Measurements from ENCODE around the gene MICOS13. TPM values are rescaled to one million over a fixed set of nuclear protein-coding genes. Genes with fewer than 3 reads are reported as not detected.

Gene MICOS13
- polyA plus RNA-seq, 1 of the 3 experiments (the other 2 are of a cell fraction), result 112 TPM

DNA sequence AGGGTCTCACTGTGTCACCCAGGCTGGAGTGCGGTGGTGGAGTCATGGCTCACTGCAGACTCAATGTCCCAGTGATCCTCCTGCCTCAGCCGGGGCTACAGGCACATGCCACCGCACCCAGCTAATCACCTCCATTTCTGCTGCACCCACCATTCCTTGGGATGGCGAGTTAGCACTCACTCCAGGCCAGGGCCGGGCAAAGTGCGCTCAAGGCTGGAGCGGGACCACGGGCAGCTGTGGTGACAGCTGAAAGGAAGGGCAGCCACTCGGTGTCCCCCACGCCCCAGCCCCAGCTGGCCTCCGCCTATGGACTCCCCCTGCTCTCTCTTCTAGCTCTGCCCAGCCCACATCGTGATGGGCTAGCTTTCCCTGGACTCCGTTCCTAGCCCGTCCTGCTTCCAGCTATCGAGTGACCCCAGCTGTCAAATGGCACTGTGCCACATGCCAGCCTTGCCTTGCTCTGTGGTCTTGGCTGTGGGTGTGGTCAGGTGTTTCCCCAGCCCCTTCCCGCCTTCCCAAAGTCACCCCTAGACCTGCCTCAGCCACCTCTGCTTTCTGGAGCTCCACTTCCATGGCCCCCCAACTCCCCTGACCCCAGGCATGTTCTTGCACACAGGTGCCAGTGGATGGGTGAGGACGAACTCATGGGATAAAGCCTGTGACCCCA is 4.1 kb downstream of the MICOS13 start:
- Histone ChIP-seq H3K4me2 (no peak overlapping the region), H3K27me3 (ENCODE audit: insufficient read depth) (no peaks in the 10 kb centered on the region), H3K79me2 (ENCODE audit: insufficient read depth) (peaks cover 14% of the 10 kb centered on the region), H3K4me1 (ENCODE audit: control insufficient read depth in 1 of 2, insufficient read depth in 2 of 2, low read depth in 1 of 2, low read length in 1 of 2) (peaks cover 4 to 10% of the 10 kb centered on the region in 2 experiments; a peak in 1 of 4 replicates), H3K9me3 (no peaks in the 10 kb centered on the region), H3K27ac (ENCODE audit: low read depth in 2 of 2, low read length in 1 of 2) (no peak overlapping the region), H3K9ac (no peak overlapping the region), H3K36me3 (replicated peaks in 1 of 2; ENCODE audit: control insufficient read depth in 1 of 2, insufficient read depth in 2 of 2, low read length in 1 of 2) (no peaks in the 10 kb centered on the region), H4K20me1 (ENCODE audit: insufficient read depth) (no peaks in the 10 kb centered on the region), H3F3A (replicated peaks; ENCODE audit: insufficient read depth) (peaks cover 2% of the 10 kb centered on the region), H2AFZ (ENCODE audit: low read depth) (no peak overlapping the region), H3K9me2 (no peaks in the 10 kb centered on the region), H3K4me3 (ENCODE audit: low read depth in 2 of 2, low read length in 1 of 2) (no peak overlapping the region)
- POLR2A ChIA-PET, result interaction anchor here (0.6 to 1.4 kb wide), 3 partner anchors 14 to 927 kb away, joined by 3 to 8 read pairs (median 3); partner anchors contain the start of genes RPL36, SAFB and SAFB2
- CTCF ChIA-PET, result interaction anchor here (0.7 to 2.4 kb wide), 3 partner anchors 10 to 624 kb away, joined by 3 to 9 read pairs (median 6); partner anchors contain the start of gene RPL36
- DNase-seq, result no peak
- TF ChIP-seq ELF1 (IDR thresholded peaks at IDR 0.05), result no peak
- TF ChIP-seq, protein P1, sequence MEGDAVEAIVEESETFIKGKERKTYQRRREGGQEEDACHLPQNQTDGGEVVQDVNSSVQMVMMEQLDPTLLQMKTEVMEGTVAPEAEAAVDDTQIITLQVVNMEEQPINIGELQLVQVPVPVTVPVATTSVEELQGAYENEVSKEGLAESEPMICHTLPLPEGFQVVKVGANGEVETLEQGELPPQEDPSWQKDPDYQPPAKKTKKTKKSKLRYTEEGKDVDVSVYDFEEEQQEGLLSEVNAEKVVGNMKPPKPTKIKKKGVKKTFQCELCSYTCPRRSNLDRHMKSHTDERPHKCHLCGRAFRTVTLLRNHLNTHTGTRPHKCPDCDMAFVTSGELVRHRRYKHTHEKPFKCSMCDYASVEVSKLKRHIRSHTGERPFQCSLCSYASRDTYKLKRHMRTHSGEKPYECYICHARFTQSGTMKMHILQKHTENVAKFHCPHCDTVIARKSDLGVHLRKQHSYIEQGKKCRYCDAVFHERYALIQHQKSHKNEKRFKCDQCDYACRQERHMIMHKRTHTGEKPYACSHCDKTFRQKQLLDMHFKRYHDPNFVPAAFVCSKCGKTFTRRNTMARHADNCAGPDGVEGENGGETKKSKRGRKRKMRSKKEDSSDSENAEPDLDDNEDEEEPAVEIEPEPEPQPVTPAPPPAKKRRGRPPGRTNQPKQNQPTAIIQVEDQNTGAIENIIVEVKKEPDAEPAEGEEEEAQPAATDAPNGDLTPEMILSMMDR (IDR thresholded peaks at IDR 0.05), result no peak
- TF ChIP-seq, protein P2, sequence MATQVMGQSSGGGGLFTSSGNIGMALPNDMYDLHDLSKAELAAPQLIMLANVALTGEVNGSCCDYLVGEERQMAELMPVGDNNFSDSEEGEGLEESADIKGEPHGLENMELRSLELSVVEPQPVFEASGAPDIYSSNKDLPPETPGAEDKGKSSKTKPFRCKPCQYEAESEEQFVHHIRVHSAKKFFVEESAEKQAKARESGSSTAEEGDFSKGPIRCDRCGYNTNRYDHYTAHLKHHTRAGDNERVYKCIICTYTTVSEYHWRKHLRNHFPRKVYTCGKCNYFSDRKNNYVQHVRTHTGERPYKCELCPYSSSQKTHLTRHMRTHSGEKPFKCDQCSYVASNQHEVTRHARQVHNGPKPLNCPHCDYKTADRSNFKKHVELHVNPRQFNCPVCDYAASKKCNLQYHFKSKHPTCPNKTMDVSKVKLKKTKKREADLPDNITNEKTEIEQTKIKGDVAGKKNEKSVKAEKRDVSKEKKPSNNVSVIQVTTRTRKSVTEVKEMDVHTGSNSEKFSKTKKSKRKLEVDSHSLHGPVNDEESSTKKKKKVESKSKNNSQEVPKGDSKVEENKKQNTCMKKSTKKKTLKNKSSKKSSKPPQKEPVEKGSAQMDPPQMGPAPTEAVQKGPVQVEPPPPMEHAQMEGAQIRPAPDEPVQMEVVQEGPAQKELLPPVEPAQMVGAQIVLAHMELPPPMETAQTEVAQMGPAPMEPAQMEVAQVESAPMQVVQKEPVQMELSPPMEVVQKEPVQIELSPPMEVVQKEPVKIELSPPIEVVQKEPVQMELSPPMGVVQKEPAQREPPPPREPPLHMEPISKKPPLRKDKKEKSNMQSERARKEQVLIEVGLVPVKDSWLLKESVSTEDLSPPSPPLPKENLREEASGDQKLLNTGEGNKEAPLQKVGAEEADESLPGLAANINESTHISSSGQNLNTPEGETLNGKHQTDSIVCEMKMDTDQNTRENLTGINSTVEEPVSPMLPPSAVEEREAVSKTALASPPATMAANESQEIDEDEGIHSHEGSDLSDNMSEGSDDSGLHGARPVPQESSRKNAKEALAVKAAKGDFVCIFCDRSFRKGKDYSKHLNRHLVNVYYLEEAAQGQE (IDR thresholded peaks at IDR 0.05; ENCODE audit: low read depth, low read length), result no peak
- TF ChIP-seq, protein P3, sequence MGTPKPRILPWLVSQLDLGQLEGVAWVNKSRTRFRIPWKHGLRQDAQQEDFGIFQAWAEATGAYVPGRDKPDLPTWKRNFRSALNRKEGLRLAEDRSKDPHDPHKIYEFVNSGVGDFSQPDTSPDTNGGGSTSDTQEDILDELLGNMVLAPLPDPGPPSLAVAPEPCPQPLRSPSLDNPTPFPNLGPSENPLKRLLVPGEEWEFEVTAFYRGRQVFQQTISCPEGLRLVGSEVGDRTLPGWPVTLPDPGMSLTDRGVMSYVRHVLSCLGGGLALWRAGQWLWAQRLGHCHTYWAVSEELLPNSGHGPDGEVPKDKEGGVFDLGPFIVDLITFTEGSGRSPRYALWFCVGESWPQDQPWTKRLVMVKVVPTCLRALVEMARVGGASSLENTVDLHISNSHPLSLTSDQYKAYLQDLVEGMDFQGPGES (IDR thresholded peaks at IDR 0.05; ENCODE audit: low read depth, low read length), result no peak
- no peak for TF ChIP-seq GATA2 (CRISPR knock-in tag; IDR thresholded peaks at IDR 0.05)
- no peak for TF ChIP-seq YY1 (IDR thresholded peaks at IDR 0.05; ENCODE audit: low read depth)
- TF ChIP-seq, protein P4, sequence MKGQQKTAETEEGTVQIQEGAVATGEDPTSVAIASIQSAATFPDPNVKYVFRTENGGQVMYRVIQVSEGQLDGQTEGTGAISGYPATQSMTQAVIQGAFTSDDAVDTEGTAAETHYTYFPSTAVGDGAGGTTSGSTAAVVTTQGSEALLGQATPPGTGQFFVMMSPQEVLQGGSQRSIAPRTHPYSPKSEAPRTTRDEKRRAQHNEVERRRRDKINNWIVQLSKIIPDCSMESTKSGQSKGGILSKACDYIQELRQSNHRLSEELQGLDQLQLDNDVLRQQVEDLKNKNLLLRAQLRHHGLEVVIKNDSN (IDR thresholded peaks at IDR 0.05; ENCODE audit: borderline replicate concordance, low read depth), result no peak
- TF ChIP-seq RCOR1 (IDR thresholded peaks at IDR 0.05; ENCODE audit: low read length), result no peak
- no peak for TF ChIP-seq CHD2 (IDR thresholded peaks at IDR 0.05; ENCODE audit: low read length, partially characterized antibody)
- 97% methylated on average over 16 of the region's 17 CpGs for WGBS (ENCODE audit: low lambda C conversion rate)

All from SK-N-SH (cell line).